ENCODE data around the gene RABIF. TPM values are rescaled to one million over a fixed set of nuclear protein-coding genes. Genes with fewer than 3 reads are reported as not detected.

Gene RABIF
- total and polyA plus RNA-seq, 2 donors (not counting 1 experiment from before 2014, with no cell fraction given): 8.2 to 14.2 TPM

GRCh38 chr1:202901555-202901954 is 12.6 kb upstream of the RABIF start:
- no peak overlapping the region for H3K27ac Mint-ChIP-seq

GRCh38 chr1:202892501-202892900 is 3.6 kb upstream of the RABIF start:
- DNase-seq (no peak), ATAC-seq (ENCODE audit: low read depth) (no peak)
- no peak overlapping the region for H3K9ac ChIP-seq (ENCODE audit: low read length)
- TF ChIP-seq CTCF (IDR thresholded peaks at IDR 0.05): no peak
- no peak for TF ChIP-seq EZH2 (IDR thresholded peaks at IDR 0.05; ENCODE audit: borderline replicate concordance, insufficient read depth, low read depth, low read length, poor library complexity, severe bottlenecking)
- ChIA-PET POLR2A (no interaction called here), CTCF (interaction anchor here (0.8 kb wide), 1 partner anchor 548 kb away, joined by 4 read pairs; no protein-coding TSS in a partner anchor)
- no peak overlapping the region for H2AFZ ChIP-seq (ENCODE audit: insufficient read depth, low read depth, low read length, poor library complexity, severe bottlenecking)
- H4K20me1 ChIP-seq (ENCODE audit: control insufficient read depth, insufficient read depth, low read length, poor library complexity, severe bottlenecking): no peaks in the 10 kb centered on the region
- no peak overlapping the region for H3K4me3 ChIP-seq (ENCODE audit: control extremely low read depth in 1 of 5, extremely low read depth in 1 of 5, insufficient read depth in 1 of 5, low read depth in 2 of 5, low read length in 4 of 5)
- no peaks in the 10 kb centered on the region for H3K9me3 ChIP-seq (ENCODE audit: control extremely low read depth in 1 of 3, control insufficient read depth in 2 of 3, insufficient read depth in 1 of 3, low read length in 2 of 3)
- peaks cover 11 to 16% of the 10 kb centered on the region in 2 donors for H3K4me1 ChIP-seq (ENCODE audit: control insufficient read depth in 2 of 2, insufficient read depth in 2 of 2, low read length in 2 of 2)
- Mint-ChIP-seq H3K27me3 (no peaks in the 10 kb centered on the region), H3K27ac (no peak overlapping the region), H3K9me3 (ENCODE audit: insufficient read depth) (no peaks in the 10 kb centered on the region), H3K4me3 (no peak overlapping the region), H3K4me1 (peaks cover 16% of the 10 kb centered on the region)
- H3K79me2 ChIP-seq (ENCODE audit: control insufficient read depth, insufficient read depth, low read length): peaks cover 8% of the 10 kb centered on the region
- H3K27ac ChIP-seq (ENCODE audit: low read length in 2 of 2): no peak overlapping the region
- intact Hi-C loops (cut with micrococcal nuclease): no loop called here
- peaks cover 10 to 57% of the 10 kb centered on the region in 2 experiments for H3K36me3 ChIP-seq (replicated peaks in 1 of 2; ENCODE audit: control extremely low read depth in 1 of 2, control insufficient read depth in 1 of 2, extremely low read depth in 1 of 2, insufficient read depth in 2 of 2, low read length in 1 of 2)
- no peak overlapping the region for H3K4me2 ChIP-seq (replicated peaks; ENCODE audit: low read depth, low read length, poor library complexity, severe bottlenecking)
- 95% methylated on average over 3 of the region's 7 CpGs for WGBS (ENCODE audit: insufficient coverage)
- no peaks in the 10 kb centered on the region for H3K27me3 ChIP-seq (replicated peaks in 1 of 4; ENCODE audit: control extremely low read depth in 1 of 4, control insufficient read depth in 3 of 4, insufficient read depth in 4 of 4, low read length in 3 of 4)

More at GRCh38 chr1:202901555-202901954, 12.6 kb upstream of the RABIF start:
- no peaks in the 10 kb centered on the region for H3K79me2 ChIP-seq (ENCODE audit: control insufficient read depth, insufficient read depth, low read length)
- Mint-ChIP-seq H3K27me3 (no peaks in the 10 kb centered on the region), H3K9me3 (ENCODE audit: insufficient read depth) (no peaks in the 10 kb centered on the region), H3K4me3 (no peak overlapping the region), H3K4me1 (peaks cover 2% of the 10 kb centered on the region)
- H4K20me1 ChIP-seq (ENCODE audit: control insufficient read depth, insufficient read depth, low read length, poor library complexity, severe bottlenecking): no peaks in the 10 kb centered on the region
- ChIA-PET POLR2A (no interaction called here), CTCF (no interaction called here)
- intact Hi-C loops (cut with micrococcal nuclease): no loop called here
- H3K36me3 ChIP-seq (replicated peaks in 1 of 2; ENCODE audit: control extremely low read depth in 1 of 2, control insufficient read depth in 1 of 2, extremely low read depth in 1 of 2, insufficient read depth in 2 of 2, low read length in 1 of 2): peaks cover 18 to 44% of the 10 kb centered on the region in 2 experiments
- DNase-seq (no peak), ATAC-seq (ENCODE audit: low read depth) (no peak)
- H3K9me3 ChIP-seq (ENCODE audit: control extremely low read depth in 1 of 3, control insufficient read depth in 2 of 3, insufficient read depth in 1 of 3, low read length in 2 of 3): peaks cover 0 to 4% (median 0%) of the 10 kb centered on the region in 3 donors
- H3K27ac ChIP-seq (ENCODE audit: low read length in 2 of 2): no peak overlapping the region
- WGBS (ENCODE audit: insufficient coverage): 100% methylated on average over 2 of the region's 4 CpGs
- H3K27me3 ChIP-seq (replicated peaks in 1 of 4; ENCODE audit: control extremely low read depth in 1 of 4, control insufficient read depth in 3 of 4, insufficient read depth in 4 of 4, low read length in 3 of 4): no peaks in the 10 kb centered on the region
- TF ChIP-seq EZH2 (IDR thresholded peaks at IDR 0.05; ENCODE audit: borderline replicate concordance, insufficient read depth, low read depth, low read length, poor library complexity, severe bottlenecking) (no peak), CTCF (IDR thresholded peaks at IDR 0.05) (no peak)
- no peak overlapping the region for H3K9ac ChIP-seq (ENCODE audit: low read length)
- H2AFZ ChIP-seq (ENCODE audit: insufficient read depth, low read depth, low read length, poor library complexity, severe bottlenecking): no peak overlapping the region
- H3K4me3 ChIP-seq (ENCODE audit: control extremely low read depth in 1 of 5, extremely low read depth in 1 of 5, insufficient read depth in 1 of 5, low read depth in 2 of 5, low read length in 4 of 5): no peak overlapping the region
- H3K4me2 ChIP-seq (replicated peaks; ENCODE audit: low read depth, low read length, poor library complexity, severe bottlenecking): no peak overlapping the region
- peaks cover 0 to 4% of the 10 kb centered on the region in 2 donors for H3K4me1 ChIP-seq (ENCODE audit: control insufficient read depth in 2 of 2, insufficient read depth in 2 of 2, low read length in 2 of 2)

All from B cell (primary cell).